HepG2 (cell line): ENCODE data around the gene THPO. TPM values are rescaled to one million over a fixed set of nuclear protein-coding genes. Genes with fewer than 3 reads are reported as not detected.

Source experiments
- ARNT2 ChIP-seq: sonication (generic); formaldehyde crosslinking; IDR thresholded peaks from 2 replicates; pipeline ENCODE4 v1.8.0; 2022; ENCODE audit warnings: mild to moderate bottlenecking, low read depth, missing genetic modification reagents, moderate library complexity
- ETV6 ChIP-seq: sonication (generic); formaldehyde crosslinking; conservative IDR thresholded peaks from 2 replicates; pipeline ENCODE4 v1.4.0; 2020; ENCODE audit warnings: missing genetic modification reagents
- FLYWCH1 ChIP-seq: sonication (generic); formaldehyde crosslinking; IDR thresholded peaks from 2 replicates; pipeline ENCODE4 v1.8.1; 2023; ENCODE audit warnings: mild to moderate bottlenecking, missing genetic modification reagents
- HMG20A ChIP-seq: IDR thresholded peaks from 2 replicates; pipeline ENCODE4 v1.6.1; 2016; ENCODE audit warnings: borderline replicate concordance
- MXD4 ChIP-seq: IDR thresholded peaks from 2 replicates; pipeline ENCODE4 v1.6.1; 2016; ENCODE audit warnings: mild to moderate bottlenecking, missing biosample characterization, missing genetic modification reagents
- MYC ChIP-seq: sonication (generic); formaldehyde crosslinking; IDR thresholded peaks from 2 replicates; pipeline ENCODE4 v1.9.0; 2021; ENCODE audit warnings: missing genetic modification reagents, borderline replicate concordance
- REPIN1 ChIP-seq: sonication (generic); formaldehyde crosslinking; IDR thresholded peaks from 2 replicates; pipeline ENCODE4 v1.8.0; 2022; ENCODE audit warnings: missing genetic modification reagents, low read depth, mild to moderate bottlenecking, borderline replicate concordance
- SMAD1 ChIP-seq: sonication (generic); formaldehyde crosslinking; IDR thresholded peaks from 2 replicates; pipeline ENCODE4 v1.4.0; 2020; ENCODE audit warnings: missing genetic modification reagents, low read depth, mild to moderate bottlenecking, borderline replicate concordance
- TEAD2 ChIP-seq: sonication (generic); formaldehyde crosslinking; IDR thresholded peaks from 2 replicates; pipeline ENCODE4 v1.9.0; 2021; ENCODE audit warnings: missing genetic modification reagents
- TMF1 ChIP-seq: sonication (generic); formaldehyde crosslinking; IDR thresholded peaks from 2 replicates; pipeline ENCODE4 v1.8.1; 2022; ENCODE audit warnings: low read depth, missing genetic modification reagents
- TSC22D2 ChIP-seq: sonication (generic); formaldehyde crosslinking; IDR thresholded peaks from 2 replicates; pipeline ENCODE4 v1.5.1; 2020; ENCODE audit warnings: missing genetic modification reagents, mild to moderate bottlenecking, borderline replicate concordance
- ZNF354B ChIP-seq: sonication (generic); formaldehyde crosslinking; IDR thresholded peaks from 2 replicates; pipeline ENCODE4 v1.8.0; 2022; ENCODE audit warnings: mild to moderate bottlenecking, missing genetic modification reagents
- polyA plus RNA-seq, 8 experiments: library from polyadenylated mRNA; depleted of rRNA in 3 of 8; stranded (reverse) in 7 of 8; unstranded in 1 of 8; fragments of >200 nt; fragmentation: Illumina TruSeq in 4 of 8; extraction: Trizol in 4 of 8; gene quantifications; 2 replicates each; pipeline versions ENCODE4 v1.2.1 to v1.2.3, GENCODE V29; 2011 to 2016; ENCODE audit warnings: low read depth in 4 of 8, missing spikeins in 1 of 8, mixed read lengths in 1 of 8; ENCODE audit not compliant: insufficient read depth in 1 of 8
- total RNA-seq, 5 experiments: library from RNA; depleted of rRNA; stranded (reverse); fragments of >200 nt; fragmentation: Illumina TruSeq; extraction: Trizol; gene quantifications; 2 replicates each; pipeline ENCODE4 v1.2.3, GENCODE V29; 2016; ENCODE audit warnings: low read depth in 1 of 5
- TF ChIP-seq, protein P1 (sequence below): sonication (generic); formaldehyde crosslinking; IDR thresholded peaks from 2 replicates; pipeline ENCODE4 v1.4.0; 2020; ENCODE audit warnings: mild to moderate bottlenecking, missing genetic modification reagents

Gene THPO
- total and polyA plus RNA-seq, 2 of the 13 experiments (the other 11 are each of a cell fraction or from before 2014, with no cell fraction given) = 2.8 to 4.8 TPM

- TF ChIP-seq ARNT2 (CRISPR knock-in tag) = peak; percentile 50; the same call in 1 of the 2 replicates
- TF ChIP-seq TEAD2 (CRISPR knock-in tag) = no peak
- 0 out of 2 replicates have a peak, but pooled peaks have one; percentile 21 for TF ChIP-seq FLYWCH1 (CRISPR knock-in tag)
- peak; percentile 58; the same call in 1 of the 2 replicates for TF ChIP-seq HMG20A (CRISPR knock-in tag)
- peak; percentile 95 for TF ChIP-seq REPIN1 (CRISPR knock-in tag)
- TF ChIP-seq ZNF354B (CRISPR knock-in tag) = no peak
- TF ChIP-seq, protein P1, sequence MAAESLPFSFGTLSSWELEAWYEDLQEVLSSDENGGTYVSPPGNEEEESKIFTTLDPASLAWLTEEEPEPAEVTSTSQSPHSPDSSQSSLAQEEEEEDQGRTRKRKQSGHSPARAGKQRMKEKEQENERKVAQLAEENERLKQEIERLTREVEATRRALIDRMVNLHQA (CRISPR knock-in tag) = no peak; the same call in 1 of the 2 replicates
- TF ChIP-seq MYC = peak; percentile 88
- peak; percentile 80; the same call in 1 of the 2 replicates for TF ChIP-seq MXD4 (CRISPR knock-in tag)
- 0 out of 2 replicates have a peak, but pooled peaks have one; percentile 90 for TF ChIP-seq SMAD1 (CRISPR knock-in tag)
- no peak; the same call in 1 of the 2 replicates for TF ChIP-seq TMF1 (CRISPR knock-in tag)
- no peak for TF ChIP-seq ETV6 (CRISPR knock-in tag)
- peak; percentile 71; the same call in 1 of the 2 replicates for TF ChIP-seq TSC22D2 (CRISPR knock-in tag)
These were observed 15.1 kb downstream of the THPO start (continued) for GRCh38 chr3:184362668-184363546.
